KBM-7 (cell line): ENCODE data around the gene PARP1.

Experiments used
- DNase-seq: peaks from one replicate; pipeline ENCODE4 v3.0.0-alpha.2; 2015
- in situ Hi-C: fragments of 300-500 bp; cut with MboI; formaldehyde crosslinking; loops from 2 replicates; pipeline ENCODE4 v1.14.3; 2020; ENCODE audit warnings: low sequenced_read_pairs, low pct_unique_long_range_greater_than_20kb, mixed read lengths

PARP1 gene

GRCh38 chr1:226325178-226325577 lies 82.7 kb downstream of the PARP1 start:
- DNase-seq = no peak
- in situ Hi-C loops = no loop called here

GRCh38 chr1:226324479-226324878 lies 83.4 kb downstream of the PARP1 start:
- in situ Hi-C loops = no loop called here
- no peak for DNase-seq

DNA sequence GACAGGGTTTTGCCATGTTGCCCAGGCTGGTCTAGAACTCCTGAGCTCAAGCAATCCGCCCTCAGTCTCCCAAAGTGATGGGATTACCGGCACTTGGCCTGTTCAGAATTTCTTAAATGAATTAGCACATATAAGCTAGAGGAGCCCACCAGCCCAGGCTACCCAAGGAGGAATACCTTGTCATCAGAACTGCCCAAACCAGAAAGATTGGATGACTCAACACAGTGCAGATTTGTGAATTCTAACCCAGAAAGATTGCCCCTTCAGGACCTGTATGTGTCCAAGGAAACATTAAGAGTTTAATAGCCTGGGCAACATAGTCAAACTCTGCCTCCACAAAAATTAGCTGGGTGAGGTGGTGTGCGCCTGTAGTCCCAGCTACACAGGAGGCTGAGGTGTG lies 84.9 kb downstream of the PARP1 start:
- DNase-seq = no peak
- in situ Hi-C loops = no loop called here

- in situ Hi-C loops = no loop called here
- no peak for DNase-seq
Observed at GRCh38 chr1:226320930-226321329, 87.0 kb downstream of the PARP1 start.

- in situ Hi-C loops = no loop called here
Observed at GRCh38 chr1:226318471-226318870, 89.4 kb downstream of the PARP1 start.

GRCh38 chr1:226314055-226314454 lies 93.8 kb downstream of the PARP1 start:
- DNase-seq = no peak
- in situ Hi-C loops = no loop called here

More at GRCh38 chr1:226318471-226318870, 89.4 kb downstream of the PARP1 start:
- DNase-seq = no peak

DNA sequence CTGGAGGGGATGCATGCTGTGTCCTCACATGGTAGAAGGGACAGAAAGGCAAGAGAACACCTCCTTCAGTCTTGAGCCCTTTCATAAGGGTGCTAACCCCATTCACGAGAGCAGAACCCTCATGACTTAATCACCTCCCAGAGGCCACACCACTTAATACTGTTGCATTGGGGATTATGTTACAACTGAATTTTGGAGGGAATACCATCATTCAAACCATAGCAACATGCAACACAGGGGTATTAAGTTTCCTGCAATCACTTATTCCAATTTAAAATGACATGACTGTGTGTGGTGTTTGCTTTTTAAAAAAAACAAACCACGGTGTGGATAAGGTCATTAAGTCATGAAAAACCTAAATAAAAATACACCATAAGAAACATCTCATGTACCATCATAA lies 95.8 kb downstream of the PARP1 start:
- in situ Hi-C loops = no loop called here
- no peak for DNase-seq

DNA sequence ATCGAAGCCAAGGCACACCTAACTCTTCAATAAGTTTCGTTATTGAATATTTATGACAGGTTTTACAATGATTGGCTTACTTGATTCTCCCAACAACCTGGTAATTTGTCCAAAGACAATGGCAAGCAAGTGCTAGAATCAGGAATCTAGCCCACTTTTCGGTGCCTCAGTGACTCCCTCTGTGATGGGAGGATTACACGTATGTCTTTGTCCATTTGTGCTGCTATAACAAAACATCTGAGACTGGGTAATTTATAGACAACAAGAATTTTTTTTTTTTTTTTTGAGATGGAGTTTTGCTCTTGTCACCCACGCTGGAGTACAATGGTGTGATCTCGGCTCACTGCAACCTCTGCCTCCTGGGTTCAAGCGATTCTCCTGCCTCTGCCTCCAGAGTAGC lies 96.5 kb downstream of the PARP1 start:
- DNase-seq = no peak
- in situ Hi-C loops = no loop called here
